ACC112 (cell line): Measurements from ENCODE around the gene PHF20.
A peak's percentile ranks its signal among the peaks of the same experiment; 100 is the strongest.
"Not testable (repeated sequence)": the region's sequence is repeated elsewhere in the genome, so short reads cannot be mapped to it uniquely, and the experiment has no call there.

Experiments
- H2AFZ ChIP-seq: fragments of 200-600 bp; sonication (generic); one replicate; pipeline ENCODE4 v1.6.0; 2017; ENCODE audit warnings: antibody characterized with exemption, low read length; ENCODE audit not compliant: unreplicated experiment
- H3K27ac ChIP-seq: fragments of 200-600 bp; sonication (generic); 2 replicates; pipeline ENCODE4 v1.5.1; 2014; ENCODE audit warnings: low read depth, mild to moderate bottlenecking, antibody characterized with exemption, low read length, moderate library complexity
- H3K27me3 ChIP-seq: fragments of 200-600 bp; sonication (generic); 2 replicates; pipeline ENCODE4 v1.6.1; 2014; ENCODE audit warnings: mild to moderate bottlenecking, antibody characterized with exemption, low read length, moderate library complexity, mixed read lengths; ENCODE audit not compliant: insufficient read depth
- H3K36me3 ChIP-seq: fragments of 200-600 bp; sonication (generic); 2 replicates; pipeline ENCODE4 v1.6.1; 2016; ENCODE audit warnings: mild to moderate bottlenecking, antibody characterized with exemption, low read length, moderate library complexity, mixed read lengths; ENCODE audit not compliant: insufficient read depth
- H3K4me1 ChIP-seq: fragments of 200-600 bp; sonication (generic); one replicate; pipeline ENCODE4 v1.6.1; 2016; ENCODE audit warnings: low read length, mixed read lengths; ENCODE audit not compliant: insufficient read depth, unreplicated experiment, control insufficient read depth
- H3K4me3 ChIP-seq: fragments of 200-600 bp; sonication (generic); 2 replicates; pipeline ENCODE4 v1.5.1; 2014; ENCODE audit warnings: mild to moderate bottlenecking, low read depth, low read length
- H3K79me2 ChIP-seq: fragments of 200-600 bp; sonication (generic); one replicate; pipeline ENCODE4 v1.6.0; 2016; ENCODE audit warnings: low read length; ENCODE audit not compliant: control insufficient read depth, unreplicated experiment, insufficient read depth

The PHF20 gene

DNA sequence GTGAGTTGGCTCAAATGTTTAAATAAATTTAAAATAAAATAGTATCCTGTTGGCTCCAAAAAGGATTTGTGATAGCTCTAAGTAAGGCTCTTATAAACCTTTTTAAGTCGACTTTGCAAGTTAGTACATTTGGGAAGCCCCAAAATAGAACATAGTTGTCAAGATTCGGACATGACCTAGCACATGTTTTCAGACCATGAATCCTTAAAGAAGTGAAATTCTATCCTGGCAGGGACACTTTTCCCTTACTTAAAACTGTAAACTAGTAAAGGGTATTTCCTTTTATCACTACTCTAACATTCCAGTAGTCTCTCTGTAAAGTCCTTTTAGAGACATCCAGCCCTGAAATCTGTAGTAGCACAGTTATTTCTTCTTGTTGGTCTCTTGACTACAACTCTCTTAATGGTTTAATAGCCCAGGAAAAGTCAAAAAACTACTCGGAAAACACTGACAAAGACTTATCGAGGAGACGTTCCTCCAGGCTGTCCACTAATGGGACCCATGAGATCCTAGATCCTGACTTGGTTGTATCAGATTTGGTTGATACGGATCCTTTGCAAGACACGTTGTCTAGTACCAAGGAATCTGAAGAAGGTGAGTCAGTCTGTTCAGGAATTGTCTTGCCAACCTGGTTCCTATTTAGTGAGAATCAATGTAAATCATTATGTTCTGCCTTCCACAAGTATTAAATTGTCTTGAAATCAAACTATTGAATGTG lies 98.9 kb downstream of the PHF20 start:
- peak overlapping the region; percentile 69 for H3K4me3 ChIP-seq

DNA sequence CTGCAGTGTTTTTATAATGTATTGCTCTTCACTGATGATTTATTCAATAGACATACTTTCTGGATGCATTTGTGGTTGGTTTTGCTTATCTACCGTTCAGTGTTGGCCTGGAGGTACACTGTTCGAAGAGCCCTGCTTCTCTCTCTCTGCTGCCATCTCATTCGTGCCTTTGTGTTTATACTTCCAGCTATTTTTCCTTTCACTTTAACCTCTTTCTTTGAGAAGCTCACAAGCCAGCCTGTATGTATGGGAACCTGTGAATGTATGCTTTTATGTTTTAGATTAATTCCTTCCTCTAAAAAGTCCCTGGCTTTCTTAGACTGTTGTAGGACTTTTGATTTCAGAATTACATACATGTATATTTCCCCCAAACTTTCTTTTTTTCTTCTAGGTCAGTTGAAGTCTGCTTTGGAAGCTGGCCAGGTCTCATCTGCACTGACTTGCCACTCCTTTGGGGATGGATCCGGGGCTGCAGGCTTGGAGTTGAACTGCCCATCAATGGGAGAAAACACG lies 99.5 kb downstream of the PHF20 start:
- Histone ChIP-seq H3K4me1 (peaks cover 33% of the 10 kb centered on the region), H3K27ac (peak overlapping the region; percentile 88), H2AFZ (peak overlapping the region; percentile 56), H3K27me3 (no peaks in the 10 kb centered on the region), H3K36me3 (peaks cover 3% of the 10 kb centered on the region; the same call in 1 of the 2 replicates), H3K4me3 (peak overlapping the region; percentile 69), H3K79me2 (peaks cover 9% of the 10 kb centered on the region)

More for the DNA sequence above, 98.9 kb downstream of the PHF20 start:
- Histone ChIP-seq H3K27me3 (no peaks in the 10 kb centered on the region), H3K79me2 (peaks cover 9% of the 10 kb centered on the region), H2AFZ (peak overlapping the region; percentile 56), H3K36me3 (peaks cover 3% of the 10 kb centered on the region; the same call in 1 of the 2 replicates), H3K4me1 (peaks cover 27% of the 10 kb centered on the region), H3K27ac (peak overlapping the region; percentile 88)

DNA sequence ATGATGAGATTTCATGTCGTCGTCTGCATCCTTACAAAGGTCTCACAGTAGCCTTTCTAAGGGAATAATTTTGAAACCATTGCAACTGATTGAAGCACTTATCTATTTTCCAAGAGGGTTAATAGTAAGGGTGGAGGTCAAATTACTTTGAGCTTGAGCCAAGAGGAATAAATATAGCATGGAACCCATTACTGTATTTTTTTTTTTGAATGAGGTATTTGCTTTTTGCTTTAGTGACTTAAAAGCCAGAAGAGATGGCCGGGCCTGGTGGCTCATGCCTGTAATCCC lies 104.2 kb downstream of the PHF20 start:
- H3K36me3 ChIP-seq: peaks cover 11% of the 10 kb centered on the region; the same call in 1 of the 2 replicates
- H3K27me3 ChIP-seq: no peaks in the 10 kb centered on the region
- peak overlapping the region; percentile 57 for H3K4me3 ChIP-seq
- peaks cover 39% of the 10 kb centered on the region for H3K4me1 ChIP-seq
- peak overlapping the region; percentile 99 for H3K27ac ChIP-seq
- no peak overlapping the region for H2AFZ ChIP-seq
- peaks cover 22% of the 10 kb centered on the region for H3K79me2 ChIP-seq

DNA sequence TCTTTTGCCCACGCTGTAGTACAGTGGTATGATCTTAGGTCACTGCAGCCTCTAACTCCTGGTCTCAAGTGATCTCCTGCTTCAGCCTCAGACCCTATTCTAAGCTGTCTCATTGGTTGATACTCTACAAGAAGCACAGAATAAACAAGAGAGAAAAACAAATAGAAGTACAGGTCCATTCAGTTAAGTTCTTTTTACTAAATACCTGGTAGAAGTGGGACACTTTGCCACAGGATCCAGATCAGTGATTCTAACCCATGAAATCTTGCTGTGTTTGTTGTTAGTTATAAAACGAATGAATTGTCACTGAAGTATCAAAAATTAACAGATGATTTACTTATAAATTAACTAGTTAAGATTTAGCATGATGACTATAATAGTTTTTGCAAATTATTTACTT lies 105.8 kb downstream of the PHF20 start:
- Histone ChIP-seq H3K4me3 (no peak overlapping the region), H3K27ac (peak overlapping the region; percentile 11; the same call in 1 of the 2 replicates), H2AFZ (no peak overlapping the region), H3K4me1 (peaks cover 48% of the 10 kb centered on the region), H3K36me3 (peaks cover 11% of the 10 kb centered on the region; the same call in 1 of the 2 replicates), H3K27me3 (no peaks in the 10 kb centered on the region), H3K79me2 (peaks cover 20% of the 10 kb centered on the region)

DNA sequence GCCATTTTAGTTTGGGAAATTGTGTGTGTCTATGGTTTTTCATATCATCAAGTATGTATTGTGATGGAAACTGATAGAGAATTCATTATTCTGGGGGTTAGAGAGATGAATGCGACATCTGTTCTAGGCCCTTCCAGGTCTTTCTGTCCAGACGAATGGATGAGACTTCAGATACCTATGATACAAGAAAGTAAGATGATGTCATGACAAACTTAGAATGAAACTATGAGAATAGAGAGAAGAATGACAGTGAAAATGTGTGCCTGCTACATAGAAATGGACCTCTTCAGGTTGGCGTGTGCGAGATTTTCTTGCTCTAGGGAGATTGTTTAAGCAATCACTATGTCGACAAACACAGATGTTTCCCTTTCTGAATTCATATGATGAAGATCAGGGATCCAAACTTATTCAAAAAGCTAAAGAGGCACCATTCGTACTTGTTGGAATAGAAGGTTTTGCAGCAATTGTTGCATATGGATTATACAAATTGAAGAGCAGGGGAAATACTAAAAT lies 106.4 kb downstream of the PHF20 start:
- Histone ChIP-seq H3K27me3 (no peaks in the 10 kb centered on the region), H2AFZ (no peak overlapping the region), H3K27ac (0 out of 2 replicates have a peak overlapping the region, but pooled peaks have one; percentile 11), H3K4me3 (no peak overlapping the region), H3K4me1 (peaks cover 49% of the 10 kb centered on the region), H3K79me2 (peaks cover 14% of the 10 kb centered on the region), H3K36me3 (peaks cover 11% of the 10 kb centered on the region; the same call in 1 of the 2 replicates)

DNA sequence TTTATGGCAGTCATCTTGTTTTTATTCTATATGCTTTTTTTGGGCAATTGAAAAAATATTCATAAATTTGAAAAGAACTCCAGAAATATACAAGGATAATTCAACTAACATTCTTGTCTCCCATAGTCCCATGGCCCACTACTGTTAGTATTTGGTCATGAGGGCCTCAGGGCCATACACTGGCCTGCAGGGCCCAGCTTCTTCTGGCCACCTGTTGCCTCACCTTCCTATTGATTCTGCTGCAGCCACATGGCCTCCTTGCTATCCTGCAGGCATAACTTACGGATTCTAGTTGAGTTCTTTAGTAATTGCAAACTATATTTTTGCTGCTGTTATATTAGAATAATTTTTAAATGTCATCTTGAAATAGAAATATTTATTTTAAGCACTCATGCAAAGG lies 109.9 kb downstream of the PHF20 start:
- Histone ChIP-seq H3K4me3 (no peak overlapping the region), H3K4me1 (peaks cover 40% of the 10 kb centered on the region), H3K27ac (peak overlapping the region; percentile 94), H2AFZ (no peak overlapping the region), H3K36me3 (peaks cover 11% of the 10 kb centered on the region; the same call in 1 of the 2 replicates), H3K79me2 (peaks cover 22% of the 10 kb centered on the region), H3K27me3 (no peaks in the 10 kb centered on the region)

DNA sequence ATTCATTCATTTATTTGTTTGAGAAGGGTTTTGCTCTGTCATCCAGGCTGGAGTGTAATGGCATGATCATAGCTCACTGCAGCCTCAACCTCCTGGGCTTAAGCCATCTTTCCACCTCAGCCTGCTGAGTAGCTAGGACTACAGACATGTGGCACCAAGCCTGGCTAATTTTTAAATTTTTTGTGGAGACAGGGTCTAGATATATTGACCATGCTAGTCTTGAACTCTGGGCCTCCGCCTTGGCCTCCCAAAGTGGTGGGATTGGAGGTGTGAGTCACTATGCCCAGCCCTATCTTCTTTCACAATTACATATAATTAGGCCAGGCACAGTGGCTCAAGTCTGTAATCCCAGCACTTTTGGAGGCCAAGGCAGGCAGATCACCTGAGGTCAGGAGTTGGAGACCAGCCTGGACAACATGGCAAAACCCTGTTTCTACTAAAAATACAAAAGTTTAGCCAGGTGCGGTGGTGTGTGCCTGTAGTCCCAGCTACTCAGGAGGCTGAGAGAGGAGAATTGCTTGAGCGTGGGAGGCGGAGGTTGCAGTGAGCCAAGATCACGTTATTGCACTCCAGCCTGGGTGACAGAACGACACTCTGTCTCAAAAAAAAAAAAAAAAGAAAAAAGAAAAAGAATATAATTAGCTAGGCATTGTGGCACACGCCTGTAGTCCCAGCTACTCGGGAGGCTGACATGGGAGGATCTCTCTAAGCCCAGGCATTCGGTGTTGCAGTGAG lies 110.8 kb downstream of the PHF20 start:
- H3K36me3 ChIP-seq, H3K4me3 ChIP-seq, H2AFZ ChIP-seq, H3K27me3 ChIP-seq: not testable (repeated sequence)
- Histone ChIP-seq H3K79me2 (peaks cover 26% of the 10 kb centered on the region), H3K27ac (peak overlapping the region; percentile 94), H3K4me1 (peaks cover 40% of the 10 kb centered on the region)

DNA sequence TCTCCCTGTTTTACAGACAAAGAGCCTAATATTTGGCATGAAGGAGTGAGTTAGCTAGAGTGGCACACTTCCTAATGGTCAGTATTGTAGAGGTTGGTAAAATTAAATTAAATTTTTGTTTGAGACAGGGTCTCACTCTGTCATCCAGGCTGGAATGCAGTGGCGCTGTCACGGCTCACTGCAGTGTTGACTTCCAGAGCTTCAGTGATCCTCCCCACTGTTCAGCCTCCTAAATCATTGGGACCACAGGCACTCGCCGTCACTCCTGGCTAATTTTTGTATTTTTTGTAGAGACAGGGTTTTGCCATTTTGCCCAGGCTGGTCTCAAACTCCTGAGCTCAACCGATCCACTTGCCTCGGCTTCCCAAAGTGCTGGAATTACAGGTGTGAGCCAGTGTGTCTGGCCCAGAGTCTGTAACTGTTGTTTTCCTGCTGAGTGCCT lies 111.5 kb downstream of the PHF20 start:
- H3K36me3 ChIP-seq: peaks cover 2% of the 10 kb centered on the region; the same call in 1 of the 2 replicates

DNA sequence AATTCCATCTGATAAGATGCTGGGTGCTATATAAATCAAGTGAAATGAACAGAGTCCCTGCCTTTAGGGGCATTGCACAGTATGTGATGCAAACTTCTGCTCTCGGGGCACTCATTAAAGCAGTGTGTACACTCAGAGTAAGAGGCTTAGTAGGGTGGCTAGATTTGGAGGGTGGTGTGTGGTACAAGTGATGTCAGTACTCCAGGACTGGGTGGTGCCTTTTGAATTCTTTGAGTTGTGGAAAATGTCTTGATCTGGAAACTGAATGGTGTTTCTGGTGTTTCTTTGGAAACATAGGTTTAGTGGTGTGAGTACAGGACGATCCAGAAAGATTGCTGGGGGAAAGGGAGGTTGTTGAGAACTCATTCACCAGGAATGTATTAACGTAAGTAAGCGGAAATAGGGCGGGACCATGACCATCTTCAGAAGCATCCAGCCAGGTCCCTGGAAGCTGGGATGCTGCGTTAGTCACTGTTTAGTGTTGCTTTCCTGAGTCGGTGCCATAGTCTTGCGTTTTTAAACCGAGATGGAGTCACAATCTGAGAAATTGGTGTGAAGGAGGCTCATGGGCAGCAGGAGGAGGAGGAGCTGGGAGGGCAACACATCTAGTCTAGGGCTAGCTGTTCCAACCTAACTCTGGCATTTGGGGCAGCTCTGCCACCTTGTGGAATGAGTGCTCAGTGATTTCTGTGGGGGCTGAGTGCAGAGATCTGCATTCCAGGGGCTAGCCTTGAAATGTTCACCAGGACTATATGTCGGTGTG lies 112.1 kb downstream of the PHF20 start:
- Histone ChIP-seq H3K27ac (peak overlapping the region; percentile 94), H2AFZ (no peak overlapping the region), H3K36me3 (no peaks in the 10 kb centered on the region), H3K79me2 (peaks cover 22% of the 10 kb centered on the region), H3K4me3 (peak overlapping the region; percentile 14), H3K27me3 (no peaks in the 10 kb centered on the region), H3K4me1 (peaks cover 40% of the 10 kb centered on the region)

More for the DNA sequence above, 111.5 kb downstream of the PHF20 start:
- Histone ChIP-seq H3K27me3 (no peaks in the 10 kb centered on the region), H3K79me2 (peaks cover 26% of the 10 kb centered on the region), H2AFZ (no peak overlapping the region), H3K4me1 (peaks cover 40% of the 10 kb centered on the region), H3K27ac (peak overlapping the region; percentile 94), H3K4me3 (peak overlapping the region; percentile 6)

DNA sequence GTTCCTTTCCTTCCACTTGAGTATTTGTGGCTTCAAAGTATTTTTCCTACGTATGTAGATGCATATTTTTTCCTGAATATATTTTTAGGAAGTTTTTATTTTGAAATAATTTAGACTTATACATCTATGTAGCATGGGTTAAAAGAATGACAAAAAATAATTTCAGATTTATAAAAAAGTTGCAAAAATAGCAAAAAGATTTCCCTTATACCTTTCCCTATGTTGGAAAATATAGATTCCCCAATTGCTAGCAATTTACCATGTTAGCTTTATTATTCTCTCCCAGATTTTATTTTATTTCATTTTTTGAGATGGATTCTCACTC lies 112.7 kb downstream of the PHF20 start:
- H3K4me3 ChIP-seq: peak overlapping the region; percentile 14
- no peaks in the 10 kb centered on the region for H3K27me3 ChIP-seq
- H2AFZ ChIP-seq: no peak overlapping the region
- H3K27ac ChIP-seq: peak overlapping the region; percentile 94
- no peaks in the 10 kb centered on the region for H3K36me3 ChIP-seq
- H3K79me2 ChIP-seq: peaks cover 19% of the 10 kb centered on the region
- peaks cover 37% of the 10 kb centered on the region for H3K4me1 ChIP-seq
